ENCODE results near the gene DNAI1.

DNAI1 gene

DNA sequence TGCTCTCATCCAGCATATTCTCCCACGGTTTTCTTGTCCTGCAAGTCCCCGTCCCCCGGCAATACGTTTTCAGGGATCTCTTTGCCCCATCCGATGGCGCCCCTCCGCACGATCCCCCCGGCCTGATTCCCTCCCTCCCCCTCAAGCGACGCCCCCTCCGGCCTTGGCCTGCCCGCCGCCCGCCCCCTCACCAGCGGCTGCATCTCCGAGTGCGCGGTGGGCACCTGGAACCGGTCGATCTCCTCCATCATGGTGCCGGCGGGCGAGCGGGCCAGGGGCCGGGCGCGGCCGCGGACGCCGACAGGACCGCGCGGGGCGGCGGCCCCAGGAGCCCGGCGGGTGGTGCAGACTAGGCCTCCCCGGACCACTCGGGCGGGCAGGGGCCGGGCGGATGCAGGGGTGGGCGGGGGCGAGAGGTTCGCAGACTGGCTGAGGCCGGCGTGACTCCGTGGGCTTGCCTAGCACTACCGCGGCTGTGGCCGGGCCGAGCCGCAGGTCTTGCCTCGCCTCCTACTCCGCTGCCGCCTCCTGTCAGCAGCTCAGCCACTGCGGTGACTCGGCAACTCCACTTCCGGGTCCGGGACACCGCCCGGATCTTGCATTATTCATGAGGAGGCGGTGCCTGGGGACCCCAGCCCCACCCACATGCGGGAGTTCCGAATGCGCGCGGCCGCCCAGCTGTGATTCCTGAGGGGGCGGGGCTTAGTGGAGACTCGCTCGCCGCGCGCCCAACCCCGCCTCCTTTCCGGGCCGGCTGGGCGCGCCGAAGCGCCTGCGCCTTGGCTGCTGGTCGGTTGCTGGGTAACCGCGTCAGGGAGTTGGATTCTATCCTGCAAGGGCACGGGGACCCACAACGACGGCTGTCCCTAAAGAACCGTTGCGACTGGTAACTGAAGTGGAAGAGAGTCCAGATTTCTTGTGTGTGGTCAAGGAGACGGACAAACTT is at the start of gene DNAI1, which contains the start of gene FAM219A:
Gene DNAI1 (plus strand): TSS at position 793 of the 946 bp plus-strand sequence. CDS start 201 bp downstream, outside the sequence.
Gene FAM219A (minus strand): TSS at position 558 of the 946 bp plus-strand sequence. CDS start 307 bp downstream, at position 251.
- H3K4me3 ChIP-seq (ENCODE audit: low read depth, low read length): peak within 1 kb of the TSS; percentile 44
- TF ChIP-seq, protein P1, sequence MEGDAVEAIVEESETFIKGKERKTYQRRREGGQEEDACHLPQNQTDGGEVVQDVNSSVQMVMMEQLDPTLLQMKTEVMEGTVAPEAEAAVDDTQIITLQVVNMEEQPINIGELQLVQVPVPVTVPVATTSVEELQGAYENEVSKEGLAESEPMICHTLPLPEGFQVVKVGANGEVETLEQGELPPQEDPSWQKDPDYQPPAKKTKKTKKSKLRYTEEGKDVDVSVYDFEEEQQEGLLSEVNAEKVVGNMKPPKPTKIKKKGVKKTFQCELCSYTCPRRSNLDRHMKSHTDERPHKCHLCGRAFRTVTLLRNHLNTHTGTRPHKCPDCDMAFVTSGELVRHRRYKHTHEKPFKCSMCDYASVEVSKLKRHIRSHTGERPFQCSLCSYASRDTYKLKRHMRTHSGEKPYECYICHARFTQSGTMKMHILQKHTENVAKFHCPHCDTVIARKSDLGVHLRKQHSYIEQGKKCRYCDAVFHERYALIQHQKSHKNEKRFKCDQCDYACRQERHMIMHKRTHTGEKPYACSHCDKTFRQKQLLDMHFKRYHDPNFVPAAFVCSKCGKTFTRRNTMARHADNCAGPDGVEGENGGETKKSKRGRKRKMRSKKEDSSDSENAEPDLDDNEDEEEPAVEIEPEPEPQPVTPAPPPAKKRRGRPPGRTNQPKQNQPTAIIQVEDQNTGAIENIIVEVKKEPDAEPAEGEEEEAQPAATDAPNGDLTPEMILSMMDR (IDR thresholded peaks at IDR 0.05; ENCODE audit: borderline replicate concordance, insufficient read depth, low read depth, low read length): no peak

DNA sequence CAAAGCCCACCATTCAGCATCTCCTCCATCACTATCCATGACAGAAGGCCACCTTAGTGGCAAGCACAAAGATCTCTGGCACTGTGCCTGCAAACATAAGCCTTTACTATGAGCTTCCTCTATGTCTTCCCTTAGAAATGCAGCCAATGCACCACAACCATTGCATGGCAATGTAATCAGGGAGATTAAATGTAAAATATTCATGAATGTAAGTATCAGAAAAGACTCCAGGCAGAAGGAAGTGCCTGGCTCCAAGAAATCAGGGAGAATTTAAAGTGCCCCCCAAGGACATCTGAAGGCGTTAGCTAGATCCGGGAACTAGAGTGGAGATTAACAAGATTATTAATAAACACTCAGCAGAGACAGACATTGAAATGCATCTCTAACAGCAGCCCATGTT is 49.5 kb upstream of the DNAI1 start:
- TF ChIP-seq, protein P1 (IDR thresholded peaks at IDR 0.05; ENCODE audit: borderline replicate concordance, insufficient read depth, low read depth, low read length): no peak
- no peak overlapping the region for H3K4me3 ChIP-seq (ENCODE audit: low read depth, low read length)

DNA sequence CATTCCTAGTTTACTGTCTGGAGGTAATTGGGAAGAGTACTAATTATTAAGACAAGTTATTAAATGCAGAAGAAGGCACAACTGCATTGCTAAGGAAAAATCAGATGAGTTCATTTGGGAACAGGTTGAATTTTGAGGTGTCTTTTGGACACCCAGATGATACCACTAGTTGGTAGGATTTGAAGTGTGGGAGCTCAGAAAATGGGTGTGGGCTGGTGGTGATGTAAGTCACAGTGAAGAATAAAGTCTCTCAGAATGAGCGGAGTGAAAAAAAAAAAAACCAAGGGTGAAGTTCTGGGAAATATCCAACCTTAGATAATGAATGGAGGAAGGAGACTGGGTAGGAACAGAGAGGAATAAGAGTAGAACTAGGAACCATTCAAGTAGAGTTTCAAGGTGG is 46.3 kb upstream of the DNAI1 start:
- TF ChIP-seq, protein P1 (IDR thresholded peaks at IDR 0.05; ENCODE audit: borderline replicate concordance, insufficient read depth, low read depth, low read length): no peak
- H3K4me3 ChIP-seq (ENCODE audit: low read depth, low read length): no peak overlapping the region

DNA sequence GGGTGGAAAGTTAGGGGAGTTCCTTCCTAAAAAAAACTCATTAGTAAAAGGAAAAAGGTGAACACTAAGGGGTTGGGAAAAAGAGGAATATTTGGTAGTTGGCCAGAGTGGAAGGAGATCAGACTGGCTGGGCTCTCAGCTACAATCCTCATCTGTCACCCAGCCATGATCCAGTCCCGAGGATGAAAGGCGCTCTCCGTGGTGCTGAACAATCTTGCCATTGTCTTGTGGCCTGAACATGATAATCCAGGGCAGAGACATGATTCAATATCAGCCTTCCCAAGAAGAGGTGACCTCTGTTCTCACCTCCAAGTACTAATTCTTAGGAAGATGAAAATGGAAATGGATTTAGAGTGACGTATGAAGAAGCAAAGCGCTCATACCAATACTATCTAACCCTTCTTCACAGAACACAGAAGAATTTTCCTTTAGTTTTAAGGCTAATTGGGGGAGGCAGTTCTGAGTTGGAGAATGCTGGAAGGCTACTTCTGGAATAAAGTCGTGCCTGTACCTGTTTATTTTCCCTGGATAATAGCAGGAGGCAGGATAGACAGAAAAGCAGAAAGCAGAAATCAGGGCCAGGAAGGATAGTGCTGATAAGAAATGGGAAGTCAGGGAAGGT is 45.3 kb upstream of the DNAI1 start:
- TF ChIP-seq, protein P1 (IDR thresholded peaks at IDR 0.05; ENCODE audit: borderline replicate concordance, insufficient read depth, low read depth, low read length): no peak

DNA sequence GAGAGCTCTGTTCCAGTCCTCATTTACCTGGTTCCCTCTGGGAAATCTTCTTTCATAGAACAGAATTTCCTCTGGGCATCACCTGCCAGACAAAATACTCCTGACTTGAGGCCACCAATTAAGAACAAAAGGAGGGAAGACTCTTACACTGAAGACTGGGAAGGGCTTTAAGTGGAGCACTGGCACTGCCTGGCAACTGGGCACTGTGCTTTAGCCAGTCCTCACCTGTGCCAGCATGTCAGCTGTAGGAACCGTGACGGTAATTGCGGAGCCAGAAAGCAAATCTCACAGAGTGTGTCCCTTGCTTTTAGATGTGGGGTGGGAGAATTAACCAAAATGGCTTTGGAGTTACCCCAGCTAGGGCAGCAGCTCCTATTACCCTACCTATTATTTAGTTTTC is 40.9 kb upstream of the DNAI1 start:
- TF ChIP-seq, protein P1 (IDR thresholded peaks at IDR 0.05; ENCODE audit: borderline replicate concordance, insufficient read depth, low read depth, low read length): no peak
- H3K4me3 ChIP-seq (ENCODE audit: low read depth, low read length): no peak overlapping the region

More for the DNA sequence above, 45.3 kb upstream of the DNAI1 start:
- H3K4me3 ChIP-seq (ENCODE audit: low read depth, low read length): no peak overlapping the region

DNA sequence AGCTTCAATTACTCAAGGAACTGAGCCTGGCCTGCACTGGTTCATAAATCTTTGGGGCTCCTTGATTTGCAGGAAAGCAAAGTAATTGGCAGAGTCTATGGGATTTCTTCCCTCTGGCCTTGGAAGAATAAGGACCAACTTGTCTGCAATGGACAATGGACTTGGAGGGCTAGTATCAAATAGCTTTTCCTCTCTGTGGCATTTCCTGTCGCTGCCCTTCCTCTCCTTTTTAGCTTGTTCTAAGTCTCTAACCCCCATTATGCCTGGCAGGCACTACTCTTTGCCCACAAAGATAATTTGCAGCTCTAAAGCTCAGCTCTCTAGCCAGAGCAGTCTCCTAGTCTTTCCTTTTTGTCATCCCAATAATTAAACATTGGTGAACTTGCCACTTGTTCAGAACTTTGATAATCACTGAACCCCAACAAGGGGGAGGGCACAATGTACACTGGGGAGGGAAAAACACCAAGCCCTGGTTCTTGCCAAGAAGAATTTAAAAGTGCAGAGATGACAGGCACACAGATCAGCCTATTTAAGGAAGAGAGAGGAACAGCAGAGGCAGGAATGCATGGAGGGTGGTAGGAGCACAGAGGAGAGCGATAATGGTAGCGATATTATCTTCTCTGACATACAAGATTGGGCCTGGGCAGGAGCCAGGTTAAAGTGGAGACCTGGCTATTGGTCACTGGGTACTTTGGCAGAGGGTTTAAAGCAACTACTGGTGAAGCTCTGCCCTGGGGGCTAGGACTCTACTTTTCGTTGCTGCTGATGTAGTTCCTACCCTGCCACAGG is 38.7 kb upstream of the DNAI1 start:
- H3K4me3 ChIP-seq (ENCODE audit: low read depth, low read length): no peak overlapping the region
- TF ChIP-seq, protein P1 (IDR thresholded peaks at IDR 0.05; ENCODE audit: borderline replicate concordance, insufficient read depth, low read depth, low read length): no peak

All from GM12875 (cell line).